ENCODE results near the gene REXO1.

The REXO1 gene

GRCh38 chr19:1765904-1766799 is 82.1 kb downstream of the REXO1 start:
- no peak for FAIRE-seq

Measured in G401.6 (cell line).